Osteocyte (in vitro differentiated cells): ENCODE results near the gene TCF15. TPM values are rescaled to one million over a fixed set of nuclear protein-coding genes. Genes with fewer than 3 reads are reported as not detected.

ENCODE experiments used
- DNase-seq: peaks from one replicate; pipeline ENCODE4 v3.0.0; 2021; ENCODE audit warnings: mixed read lengths; ENCODE audit not compliant: unreplicated experiment; ENCODE audit errors: extremely low spot score
- H3K27ac Mint-ChIP-seq: one replicate; pipeline ENCODE4 v1.8.0; 2021; ENCODE audit warnings: mild to moderate bottlenecking, mixed read lengths; ENCODE audit not compliant: unreplicated experiment
- H3K27me3 Mint-ChIP-seq: one replicate; pipeline ENCODE4 v1.8.0; 2021; ENCODE audit warnings: mixed read lengths; ENCODE audit not compliant: unreplicated experiment
- H3K36me3 Mint-ChIP-seq: one replicate; pipeline ENCODE4 v1.8.0; 2021; ENCODE audit warnings: mixed read lengths; ENCODE audit not compliant: unreplicated experiment
- H3K4me1 Mint-ChIP-seq: one replicate; pipeline ENCODE4 v1.8.0; 2021; ENCODE audit warnings: mixed read lengths; ENCODE audit not compliant: unreplicated experiment
- H3K4me3 Mint-ChIP-seq: one replicate; pipeline ENCODE4 v1.8.0; 2021; ENCODE audit warnings: mild to moderate bottlenecking, moderate library complexity, mixed read lengths; ENCODE audit not compliant: unreplicated experiment
- H3K9me3 Mint-ChIP-seq: one replicate; pipeline ENCODE4 v1.8.0; 2021; ENCODE audit warnings: mixed read lengths; ENCODE audit not compliant: unreplicated experiment
- CTCF ChIP-seq: fragments of 200-600 bp; sonication (generic); IDR thresholded peaks from 2 replicates; pipeline ENCODE4 v1.5.0; 2021; ENCODE audit warnings: antibody characterized with exemption, mild to moderate bottlenecking, moderate library complexity
- total RNA-seq: library from RNA; stranded (reverse); gene quantifications from 2 replicates; pipeline ENCODE4 v1.2.1, GENCODE V29; 2021

TCF15 gene
- total RNA-seq, 1 donor from 2014 or later, result not detected

- Mint-ChIP-seq H3K36me3 (peaks cover 30% of the 10 kb centered on the region), H3K27ac (peak overlapping the region; percentile 72), H3K4me1 (peaks cover 20% of the 10 kb centered on the region), H3K4me3 (peak overlapping the region; percentile 75), H3K9me3 (no peaks in the 10 kb centered on the region), H3K27me3 (no peaks in the 10 kb centered on the region)
- no peak for TF ChIP-seq CTCF
- no peak for DNase-seq
Measured at GRCh38 chr20:651713-652614, 41.9 kb upstream of the TCF15 start.

- H3K27ac Mint-ChIP-seq, result peak overlapping the region; percentile 57
- peak; percentile 10 for TF ChIP-seq CTCF
- peaks cover 23% of the 10 kb centered on the region for H3K4me1 Mint-ChIP-seq
- H3K9me3 Mint-ChIP-seq, result no peaks in the 10 kb centered on the region
- peaks cover 30% of the 10 kb centered on the region for H3K36me3 Mint-ChIP-seq
- no peaks in the 10 kb centered on the region for H3K27me3 Mint-ChIP-seq
- H3K4me3 Mint-ChIP-seq, result peak overlapping the region; percentile 75
- no peak for DNase-seq
Measured at GRCh38 chr20:650954-651353, 40.8 kb upstream of the TCF15 start.

GRCh38 chr20:650281-650680, 40.2 kb upstream of the TCF15 start:
- no peak for TF ChIP-seq CTCF
- Mint-ChIP-seq H3K4me1 (peaks cover 23% of the 10 kb centered on the region), H3K4me3 (no peak overlapping the region), H3K36me3 (peaks cover 30% of the 10 kb centered on the region), H3K27ac (no peak overlapping the region), H3K27me3 (no peaks in the 10 kb centered on the region), H3K9me3 (no peaks in the 10 kb centered on the region)
- DNase-seq, result no peak

- Mint-ChIP-seq H3K27me3 (no peaks in the 10 kb centered on the region), H3K36me3 (peaks cover 30% of the 10 kb centered on the region), H3K27ac (no peak overlapping the region), H3K4me3 (no peak overlapping the region), H3K4me1 (peaks cover 17% of the 10 kb centered on the region), H3K9me3 (no peaks in the 10 kb centered on the region)
- no peak for DNase-seq
- no peak for TF ChIP-seq CTCF
Measured at GRCh38 chr20:647479-648019, 37.4 kb upstream of the TCF15 start.

- Mint-ChIP-seq H3K27me3 (no peaks in the 10 kb centered on the region), H3K36me3 (peaks cover 30% of the 10 kb centered on the region), H3K4me1 (peaks cover 10% of the 10 kb centered on the region), H3K4me3 (no peak overlapping the region), H3K27ac (no peak overlapping the region), H3K9me3 (no peaks in the 10 kb centered on the region)
- no peak for DNase-seq
- no peak for TF ChIP-seq CTCF
Measured at GRCh38 chr20:646868-647233, 36.7 kb upstream of the TCF15 start.
